Nucleus accumbens (tissue), 56 donors: Measurements from ENCODE around the gene NPFFR2.
"Not testable (repeated sequence)": the region's sequence is repeated elsewhere in the genome, so short reads cannot be mapped to it uniquely, and the experiment has no call there.

ENCODE experiments used
- DNase-seq, 56 donors: peaks; one replicate each; lab custom pipeline; 2025; lab: John Stamatoyannopoulos, UW

NPFFR2 gene

GRCh38 chr4:72031868-72032608, at the start of gene NPFFR2:
NPFFR2 (plus strand) TSS chr4:72032000; CDS start chr4:72128592, 96,592 bp downstream.
- DNase-seq, result peak in 5 of 56 donors; percentile 0 to 6 (median 2)

- no peak for DNase-seq
Measured at GRCh38 chr4:71992571-71993312, 39.1 kb upstream of the NPFFR2 start.

GRCh38 chr4:71994559-71994958, 37.2 kb upstream of the NPFFR2 start:
- no peak for DNase-seq

GRCh38 chr4:71995297-71995696, 36.5 kb upstream of the NPFFR2 start:
- DNase-seq, result no peak

- no peak for DNase-seq
Measured at GRCh38 chr4:72006586-72006985, 25.2 kb upstream of the NPFFR2 start.

GRCh38 chr4:72011906-72012305, 19.9 kb upstream of the NPFFR2 start:
- DNase-seq, result no peak

- DNase-seq, result no peak
Measured at GRCh38 chr4:72016011-72016410, 15.8 kb upstream of the NPFFR2 start.

GRCh38 chr4:72019688-72020087, 12.1 kb upstream of the NPFFR2 start:
- DNase-seq, result no peak

- no peak for DNase-seq
Measured at GRCh38 chr4:72022553-72022952, 9.2 kb upstream of the NPFFR2 start.

- DNase-seq, result no peak
Measured at GRCh38 chr4:72055566-72055965, 23.8 kb downstream of the NPFFR2 start.

- DNase-seq, result no peak
Measured at GRCh38 chr4:72063726-72064125, 31.9 kb downstream of the NPFFR2 start.

GRCh38 chr4:72067051-72067450, 35.3 kb downstream of the NPFFR2 start:
- no peak for DNase-seq

GRCh38 chr4:72073816-72074215, 42.0 kb downstream of the NPFFR2 start:
- DNase-seq, result no peak

GRCh38 chr4:72076562-72076961, 44.8 kb downstream of the NPFFR2 start:
- no peak for DNase-seq

- no peak for DNase-seq
Measured at GRCh38 chr4:72077346-72077745, 45.5 kb downstream of the NPFFR2 start.

GRCh38 chr4:72084587-72085011, 52.8 kb downstream of the NPFFR2 start:
- no peak for DNase-seq

GRCh38 chr4:72090606-72091005, 58.8 kb downstream of the NPFFR2 start:
- DNase-seq, result not testable (repeated sequence)

- no peak for DNase-seq
Measured at GRCh38 chr4:72094059-72094797, 62.4 kb downstream of the NPFFR2 start.

GRCh38 chr4:72107456-72107855, 75.7 kb downstream of the NPFFR2 start:
- no peak for DNase-seq

GRCh38 chr4:72109364-72109763, 77.6 kb downstream of the NPFFR2 start:
- DNase-seq, result no peak

- no peak for DNase-seq
Measured at GRCh38 chr4:72109959-72110497, 78.2 kb downstream of the NPFFR2 start.
